ENCODE measurements around the gene MBP. TPM values are rescaled to one million over a fixed set of nuclear protein-coding genes. Genes with fewer than 3 reads are reported as not detected.

Gene MBP
- total and polyA plus RNA-seq, 10 of the 15 experiments (the other 5 are each of a cell fraction or from before 2014, with no cell fraction given), result 12.2 to 67.8 (median 42.1) TPM

- TF ChIP-seq SPI1 (IDR thresholded peaks at IDR 0.05; ENCODE audit: borderline replicate concordance, insufficient read depth, low read depth, low read length) (peak; percentile 97), POLR2A (IDR thresholded peaks at IDR 0.05; ENCODE audit: low read depth, low read length) (no peak; the same call in 1 of the 2 replicates), RAD51 (IDR thresholded peaks at IDR 0.05) (no peak; the same call in 1 of the 2 replicates), SUPT20H (IDR thresholded peaks at IDR 0.05; ENCODE audit: borderline replicate concordance, control insufficient read depth, low read depth, low read length) (no peak), MYC (IDR thresholded peaks at IDR 0.05; ENCODE audit: insufficient read depth, insufficient read length, insufficient replicate concordance, low read length, severe bottlenecking) (no peak), CEBPB (IDR thresholded peaks at IDR 0.05; ENCODE audit: borderline replicate concordance in 1 of 2, low read depth in 2 of 2, low read length in 2 of 2) (no peak), BACH1 (IDR thresholded peaks at IDR 0.05; ENCODE audit: borderline replicate concordance) (peak; percentile 13; the same call in 1 of the 2 replicates), POLR2AphosphoS5 (IDR thresholded peaks at IDR 0.05; ENCODE audit: low read length) (peak; percentile 54), IKZF2 (IDR thresholded peaks at IDR 0.05) (peak; percentile 96 to 97), CBX3 (IDR thresholded peaks at IDR 0.05; ENCODE audit: borderline replicate concordance, low read depth) (no peak), NFIC (IDR thresholded peaks at IDR 0.05; ENCODE audit: low read depth, low read length) (peak; percentile 84), CHD4 (IDR thresholded peaks at IDR 0.05) (no peak), STAT3 (IDR thresholded peaks at IDR 0.05; ENCODE audit: low read depth, low read length) (no peak)
- TF ChIP-seq, protein P1, sequence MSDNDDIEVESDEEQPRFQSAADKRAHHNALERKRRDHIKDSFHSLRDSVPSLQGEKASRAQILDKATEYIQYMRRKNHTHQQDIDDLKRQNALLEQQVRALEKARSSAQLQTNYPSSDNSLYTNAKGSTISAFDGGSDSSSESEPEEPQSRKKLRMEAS (IDR thresholded peaks at IDR 0.05; ENCODE audit: low read depth, low read length), result peak; percentile 66; the same call in 1 of the 2 replicates
- TF ChIP-seq, protein P2, sequence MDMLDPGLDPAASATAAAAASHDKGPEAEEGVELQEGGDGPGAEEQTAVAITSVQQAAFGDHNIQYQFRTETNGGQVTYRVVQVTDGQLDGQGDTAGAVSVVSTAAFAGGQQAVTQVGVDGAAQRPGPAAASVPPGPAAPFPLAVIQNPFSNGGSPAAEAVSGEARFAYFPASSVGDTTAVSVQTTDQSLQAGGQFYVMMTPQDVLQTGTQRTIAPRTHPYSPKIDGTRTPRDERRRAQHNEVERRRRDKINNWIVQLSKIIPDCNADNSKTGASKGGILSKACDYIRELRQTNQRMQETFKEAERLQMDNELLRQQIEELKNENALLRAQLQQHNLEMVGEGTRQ (IDR thresholded peaks at IDR 0.05; ENCODE audit: borderline replicate concordance, low read depth, low read length), result no peak
- TF ChIP-seq, protein P3, sequence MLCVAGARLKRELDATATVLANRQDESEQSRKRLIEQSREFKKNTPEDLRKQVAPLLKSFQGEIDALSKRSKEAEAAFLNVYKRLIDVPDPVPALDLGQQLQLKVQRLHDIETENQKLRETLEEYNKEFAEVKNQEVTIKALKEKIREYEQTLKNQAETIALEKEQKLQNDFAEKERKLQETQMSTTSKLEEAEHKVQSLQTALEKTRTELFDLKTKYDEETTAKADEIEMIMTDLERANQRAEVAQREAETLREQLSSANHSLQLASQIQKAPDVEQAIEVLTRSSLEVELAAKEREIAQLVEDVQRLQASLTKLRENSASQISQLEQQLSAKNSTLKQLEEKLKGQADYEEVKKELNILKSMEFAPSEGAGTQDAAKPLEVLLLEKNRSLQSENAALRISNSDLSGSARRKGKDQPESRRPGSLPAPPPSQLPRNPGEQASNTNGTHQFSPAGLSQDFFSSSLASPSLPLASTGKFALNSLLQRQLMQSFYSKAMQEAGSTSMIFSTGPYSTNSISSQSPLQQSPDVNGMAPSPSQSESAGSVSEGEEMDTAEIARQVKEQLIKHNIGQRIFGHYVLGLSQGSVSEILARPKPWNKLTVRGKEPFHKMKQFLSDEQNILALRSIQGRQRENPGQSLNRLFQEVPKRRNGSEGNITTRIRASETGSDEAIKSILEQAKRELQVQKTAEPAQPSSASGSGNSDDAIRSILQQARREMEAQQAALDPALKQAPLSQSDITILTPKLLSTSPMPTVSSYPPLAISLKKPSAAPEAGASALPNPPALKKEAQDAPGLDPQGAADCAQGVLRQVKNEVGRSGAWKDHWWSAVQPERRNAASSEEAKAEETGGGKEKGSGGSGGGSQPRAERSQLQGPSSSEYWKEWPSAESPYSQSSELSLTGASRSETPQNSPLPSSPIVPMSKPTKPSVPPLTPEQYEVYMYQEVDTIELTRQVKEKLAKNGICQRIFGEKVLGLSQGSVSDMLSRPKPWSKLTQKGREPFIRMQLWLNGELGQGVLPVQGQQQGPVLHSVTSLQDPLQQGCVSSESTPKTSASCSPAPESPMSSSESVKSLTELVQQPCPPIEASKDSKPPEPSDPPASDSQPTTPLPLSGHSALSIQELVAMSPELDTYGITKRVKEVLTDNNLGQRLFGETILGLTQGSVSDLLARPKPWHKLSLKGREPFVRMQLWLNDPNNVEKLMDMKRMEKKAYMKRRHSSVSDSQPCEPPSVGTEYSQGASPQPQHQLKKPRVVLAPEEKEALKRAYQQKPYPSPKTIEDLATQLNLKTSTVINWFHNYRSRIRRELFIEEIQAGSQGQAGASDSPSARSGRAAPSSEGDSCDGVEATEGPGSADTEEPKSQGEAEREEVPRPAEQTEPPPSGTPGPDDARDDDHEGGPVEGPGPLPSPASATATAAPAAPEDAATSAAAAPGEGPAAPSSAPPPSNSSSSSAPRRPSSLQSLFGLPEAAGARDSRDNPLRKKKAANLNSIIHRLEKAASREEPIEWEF (IDR thresholded peaks at IDR 0.05; ENCODE audit: insufficient replicate concordance, low read depth, low read length), result peak; percentile 78
- TF ChIP-seq, protein P4, sequence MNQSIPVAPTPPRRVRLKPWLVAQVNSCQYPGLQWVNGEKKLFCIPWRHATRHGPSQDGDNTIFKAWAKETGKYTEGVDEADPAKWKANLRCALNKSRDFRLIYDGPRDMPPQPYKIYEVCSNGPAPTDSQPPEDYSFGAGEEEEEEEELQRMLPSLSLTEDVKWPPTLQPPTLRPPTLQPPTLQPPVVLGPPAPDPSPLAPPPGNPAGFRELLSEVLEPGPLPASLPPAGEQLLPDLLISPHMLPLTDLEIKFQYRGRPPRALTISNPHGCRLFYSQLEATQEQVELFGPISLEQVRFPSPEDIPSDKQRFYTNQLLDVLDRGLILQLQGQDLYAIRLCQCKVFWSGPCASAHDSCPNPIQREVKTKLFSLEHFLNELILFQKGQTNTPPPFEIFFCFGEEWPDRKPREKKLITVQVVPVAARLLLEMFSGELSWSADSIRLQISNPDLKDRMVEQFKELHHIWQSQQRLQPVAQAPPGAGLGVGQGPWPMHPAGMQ (IDR thresholded peaks at IDR 0.05; ENCODE audit: borderline replicate concordance), result no peak
- TF ChIP-seq, protein P5, sequence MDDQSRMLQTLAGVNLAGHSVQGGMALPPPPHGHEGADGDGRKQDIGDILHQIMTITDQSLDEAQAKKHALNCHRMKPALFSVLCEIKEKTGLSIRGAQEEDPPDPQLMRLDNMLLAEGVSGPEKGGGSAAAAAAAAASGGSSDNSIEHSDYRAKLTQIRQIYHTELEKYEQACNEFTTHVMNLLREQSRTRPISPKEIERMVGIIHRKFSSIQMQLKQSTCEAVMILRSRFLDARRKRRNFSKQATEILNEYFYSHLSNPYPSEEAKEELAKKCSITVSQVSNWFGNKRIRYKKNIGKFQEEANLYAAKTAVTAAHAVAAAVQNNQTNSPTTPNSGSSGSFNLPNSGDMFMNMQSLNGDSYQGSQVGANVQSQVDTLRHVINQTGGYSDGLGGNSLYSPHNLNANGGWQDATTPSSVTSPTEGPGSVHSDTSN (IDR thresholded peaks at IDR 0.05; ENCODE audit: insufficient replicate concordance, low read depth, low read length), result no peak
Observed at GRCh38 chr18:77054606-77055428, 77.8 kb downstream of the MBP start (continued).

All from GM12878 (cell line).